GM10266 (cell line): ENCODE measurements around the gene PATL1.

Source experiments
- DNase-seq: peaks from one replicate; pipeline ENCODE4 v3.0.0; 2012; ENCODE audit errors: extremely low spot score
- TF ChIP-seq, protein P1 (sequence below): IDR thresholded peaks from 2 replicates; pipeline ENCODE4 v1.5.1; 2012; ENCODE audit warnings: mild to moderate bottlenecking, low read depth; ENCODE audit not compliant: control insufficient read depth, insufficient read depth; ENCODE audit errors: missing control alignments

The PATL1 gene

DNA sequence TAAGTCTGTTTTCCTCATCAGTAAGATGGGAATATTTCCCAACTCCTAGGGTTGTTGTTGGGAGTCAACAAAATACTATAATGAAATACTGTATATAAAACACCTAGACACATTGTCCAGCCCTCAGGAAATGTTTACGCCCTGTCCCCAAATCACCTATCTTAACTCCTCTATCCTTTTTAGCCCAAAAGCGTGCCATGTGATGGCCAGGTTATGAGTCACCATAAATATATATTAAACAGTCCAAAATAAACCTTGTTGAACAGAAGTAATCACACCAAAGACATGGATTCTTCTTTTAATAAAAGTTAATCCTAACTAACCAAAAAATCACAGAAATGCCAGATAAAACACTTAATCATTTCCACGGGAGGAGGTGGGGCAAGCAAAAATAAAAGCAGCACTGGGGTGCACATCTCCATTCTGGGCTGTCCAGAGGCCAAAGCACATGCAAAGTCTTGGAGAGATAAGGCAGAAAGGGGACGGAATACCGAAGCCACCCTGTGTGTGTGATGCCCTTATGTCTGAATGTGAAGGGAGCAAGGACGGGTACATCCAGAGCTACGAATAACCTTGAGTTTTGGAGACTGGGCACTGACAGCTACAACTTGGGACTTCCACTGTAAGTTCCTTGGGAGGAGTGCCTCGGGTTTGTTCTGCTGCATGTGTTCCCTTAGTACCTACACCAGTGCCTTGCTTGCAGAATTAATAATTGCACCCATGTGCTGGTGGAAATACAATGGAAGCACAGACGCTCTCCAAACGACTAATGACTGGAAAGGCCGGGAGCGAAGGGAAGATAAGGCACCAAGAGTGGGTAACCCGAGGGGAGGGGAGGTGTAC, 54.3 kb downstream of the PATL1 start:
- TF ChIP-seq, protein P1, sequence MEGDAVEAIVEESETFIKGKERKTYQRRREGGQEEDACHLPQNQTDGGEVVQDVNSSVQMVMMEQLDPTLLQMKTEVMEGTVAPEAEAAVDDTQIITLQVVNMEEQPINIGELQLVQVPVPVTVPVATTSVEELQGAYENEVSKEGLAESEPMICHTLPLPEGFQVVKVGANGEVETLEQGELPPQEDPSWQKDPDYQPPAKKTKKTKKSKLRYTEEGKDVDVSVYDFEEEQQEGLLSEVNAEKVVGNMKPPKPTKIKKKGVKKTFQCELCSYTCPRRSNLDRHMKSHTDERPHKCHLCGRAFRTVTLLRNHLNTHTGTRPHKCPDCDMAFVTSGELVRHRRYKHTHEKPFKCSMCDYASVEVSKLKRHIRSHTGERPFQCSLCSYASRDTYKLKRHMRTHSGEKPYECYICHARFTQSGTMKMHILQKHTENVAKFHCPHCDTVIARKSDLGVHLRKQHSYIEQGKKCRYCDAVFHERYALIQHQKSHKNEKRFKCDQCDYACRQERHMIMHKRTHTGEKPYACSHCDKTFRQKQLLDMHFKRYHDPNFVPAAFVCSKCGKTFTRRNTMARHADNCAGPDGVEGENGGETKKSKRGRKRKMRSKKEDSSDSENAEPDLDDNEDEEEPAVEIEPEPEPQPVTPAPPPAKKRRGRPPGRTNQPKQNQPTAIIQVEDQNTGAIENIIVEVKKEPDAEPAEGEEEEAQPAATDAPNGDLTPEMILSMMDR: no peak
- DNase-seq: no peak

DNA sequence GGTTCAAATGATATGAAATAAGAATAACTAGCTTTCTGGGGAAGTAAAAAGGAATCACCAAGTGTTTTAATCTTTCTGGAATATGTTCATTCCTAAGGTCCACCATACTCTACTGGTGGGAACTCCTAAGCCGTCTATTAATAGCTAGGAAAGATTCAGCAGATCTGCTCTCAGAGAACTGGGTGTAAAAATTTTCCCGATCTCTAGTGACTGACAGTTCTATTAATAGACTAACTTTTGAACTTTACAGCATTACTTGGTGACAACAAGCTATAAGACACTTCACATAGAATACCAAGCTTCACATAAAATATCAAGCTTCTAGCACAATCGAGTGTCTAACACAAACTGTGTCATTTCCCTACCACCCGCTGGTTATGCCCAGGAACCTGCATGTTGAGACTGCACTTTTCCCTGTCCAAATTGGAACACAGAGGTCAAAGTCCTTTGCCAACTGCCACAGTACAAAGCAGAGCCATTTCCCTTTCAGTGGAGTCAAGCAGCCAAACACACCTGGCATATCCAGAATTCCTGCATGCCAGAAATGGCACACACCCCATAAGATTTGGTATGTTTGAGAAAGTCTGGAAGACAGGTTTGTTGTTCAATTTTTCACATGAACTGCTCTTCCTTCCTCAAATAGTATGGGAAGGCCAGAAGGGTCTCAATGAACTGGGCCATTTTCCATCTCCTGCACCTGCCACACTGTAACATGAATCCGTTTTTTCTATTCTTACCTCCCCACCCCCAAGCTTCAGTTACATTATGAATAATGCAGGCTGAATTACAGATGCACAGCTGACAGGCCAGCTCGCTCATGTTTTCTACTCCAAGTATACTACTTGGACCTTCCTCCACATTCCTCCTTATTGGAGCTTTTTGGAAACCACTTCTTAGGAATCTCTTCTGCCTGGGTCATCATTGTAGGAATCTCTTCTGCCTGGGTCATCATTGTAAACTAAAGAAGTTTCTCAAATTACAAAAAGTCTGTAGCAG, 57.0 kb downstream of the PATL1 start:
- TF ChIP-seq, protein P1: no peak
- DNase-seq: no peak

DNA sequence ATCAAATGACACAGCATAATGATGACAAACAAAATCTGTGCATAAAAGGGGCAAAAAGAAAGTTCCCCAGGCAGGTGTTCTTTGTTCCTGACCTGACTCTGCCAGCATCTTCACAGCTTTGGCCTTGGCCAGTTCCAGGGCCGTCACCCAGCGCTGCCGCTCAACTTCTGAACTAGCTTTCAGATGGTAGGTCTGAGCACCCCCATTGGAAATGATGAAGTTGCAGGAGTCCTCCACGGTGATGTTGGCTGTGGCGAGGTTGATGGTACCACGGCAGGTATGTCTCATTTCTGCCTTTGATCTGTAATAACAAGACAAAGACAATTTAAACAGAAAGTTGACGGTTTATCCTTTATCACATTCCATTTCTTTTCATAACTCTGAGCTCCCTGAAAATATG, 58.5 kb downstream of the PATL1 start:
- DNase-seq: no peak
- TF ChIP-seq, protein P1: no peak

DNA sequence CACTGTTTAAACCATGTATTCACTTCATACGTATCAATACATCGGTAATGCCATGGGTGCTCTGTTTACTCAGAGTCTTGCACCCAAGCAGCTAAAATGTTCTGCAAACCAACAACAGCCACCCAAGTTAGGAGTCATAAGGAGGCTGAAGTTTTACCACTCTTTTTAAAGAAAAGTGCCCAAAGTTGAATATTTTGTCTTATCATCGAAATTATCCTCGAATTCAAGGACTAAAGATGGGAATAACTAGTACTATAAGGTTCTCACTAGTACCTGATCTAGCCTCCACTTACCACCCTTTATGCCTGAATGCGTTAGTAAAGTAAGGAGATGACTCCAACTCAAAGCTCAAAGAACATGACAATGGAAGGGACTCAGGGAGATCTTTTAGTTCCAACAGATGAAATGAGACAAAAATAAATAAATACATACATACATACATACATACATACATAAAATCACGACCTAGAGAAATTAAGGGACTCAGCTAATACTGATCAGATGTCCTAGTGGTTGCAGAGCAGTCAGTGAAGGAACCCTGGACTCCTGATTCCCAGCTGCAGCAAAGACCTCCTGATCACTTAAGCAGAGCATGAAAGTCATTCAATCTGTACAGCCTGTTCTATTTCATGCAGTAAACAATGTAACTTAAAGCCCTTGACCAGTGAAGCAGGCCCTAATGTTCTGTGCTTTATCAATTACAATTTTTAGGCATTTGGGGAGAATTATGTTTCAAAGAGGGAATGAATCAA, 61.0 kb downstream of the PATL1 start:
- TF ChIP-seq, protein P1: no peak

DNA sequence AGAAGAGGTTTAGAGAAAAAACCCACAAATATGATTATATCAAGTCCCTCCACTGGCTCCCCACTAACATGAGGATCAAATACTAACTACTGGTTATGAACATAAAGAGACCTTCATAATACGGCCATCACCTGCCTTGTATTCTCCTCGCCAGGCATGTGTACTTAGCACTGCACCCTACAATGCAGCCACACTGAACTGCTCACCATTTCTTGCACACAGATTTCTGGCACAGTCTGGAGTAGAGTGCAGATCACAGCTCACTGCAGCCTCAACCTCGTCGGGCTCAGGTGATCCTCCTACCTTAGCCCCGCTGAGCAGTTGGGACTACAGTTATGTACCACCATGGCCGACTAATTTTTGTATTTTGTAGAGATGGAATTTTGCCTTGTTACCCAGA, 66.4 kb downstream of the PATL1 start:
- DNase-seq: no peak
- TF ChIP-seq, protein P1: no peak

More for the DNA sequence above, 61.0 kb downstream of the PATL1 start:
- DNase-seq: no peak

DNA sequence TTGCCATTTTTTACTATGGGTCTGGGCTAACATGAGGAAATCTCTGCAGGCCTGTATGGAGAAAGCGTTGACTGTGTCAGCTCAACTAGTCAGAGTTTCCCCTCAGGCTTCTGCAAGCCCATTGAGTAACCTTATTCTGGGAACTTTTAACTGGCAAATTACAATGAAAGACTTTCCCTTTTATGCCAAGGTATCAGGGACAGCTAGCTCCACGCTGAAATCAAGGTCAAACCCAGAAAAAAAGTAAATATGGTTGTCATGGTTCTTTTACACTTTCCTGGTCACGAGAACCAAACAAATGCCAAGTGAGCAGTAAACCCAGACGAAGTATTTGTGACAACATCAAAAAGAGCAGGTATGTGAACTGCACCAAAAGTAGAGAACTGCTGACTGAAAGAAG, 67.0 kb downstream of the PATL1 start:
- no peak for DNase-seq
- TF ChIP-seq, protein P1: no peak
